ENCODE results near the gene C1orf198.
A peak's percentile ranks its signal among the peaks of the same experiment; 100 is the strongest.

Gene C1orf198

DNA sequence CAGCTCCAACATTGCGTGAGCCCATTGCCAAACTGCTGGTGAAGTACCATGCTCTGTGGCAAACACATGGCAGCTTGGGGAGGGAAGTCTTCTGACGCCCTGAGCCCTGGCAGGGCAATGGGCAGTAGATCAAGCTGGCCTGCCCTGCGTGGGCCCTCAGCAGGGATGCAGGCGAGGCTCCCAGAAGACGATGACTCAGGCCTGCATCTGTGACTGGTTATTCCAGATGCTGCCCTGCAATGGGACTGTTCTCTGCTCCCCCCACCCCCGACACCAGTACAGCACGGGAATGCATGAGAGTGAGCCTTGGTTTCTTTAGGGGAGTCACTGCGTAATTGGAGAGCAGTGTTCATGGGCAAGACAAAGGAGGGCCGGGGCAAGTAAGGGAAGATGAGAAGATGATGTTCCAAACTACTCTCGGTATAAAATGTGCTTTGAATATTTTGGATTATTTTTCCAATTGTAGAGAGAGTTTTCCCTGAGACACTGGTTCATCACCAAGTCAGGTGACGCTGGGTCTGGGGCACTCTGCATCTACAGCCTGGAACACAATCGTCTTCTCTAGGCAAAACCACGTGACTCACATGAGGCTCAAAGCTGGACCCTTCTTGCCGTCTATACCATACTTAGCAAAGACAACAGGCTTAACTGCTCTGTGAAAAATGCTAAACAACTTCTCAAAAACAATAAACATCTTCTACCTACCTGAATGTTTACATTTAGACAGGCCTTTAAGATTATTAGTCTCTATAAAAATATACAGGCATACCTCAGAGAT, 9.0 kb upstream of the C1orf198 start:
- no peak for DNase-seq (ENCODE audit: low spot score)
- TF ChIP-seq, protein P1, sequence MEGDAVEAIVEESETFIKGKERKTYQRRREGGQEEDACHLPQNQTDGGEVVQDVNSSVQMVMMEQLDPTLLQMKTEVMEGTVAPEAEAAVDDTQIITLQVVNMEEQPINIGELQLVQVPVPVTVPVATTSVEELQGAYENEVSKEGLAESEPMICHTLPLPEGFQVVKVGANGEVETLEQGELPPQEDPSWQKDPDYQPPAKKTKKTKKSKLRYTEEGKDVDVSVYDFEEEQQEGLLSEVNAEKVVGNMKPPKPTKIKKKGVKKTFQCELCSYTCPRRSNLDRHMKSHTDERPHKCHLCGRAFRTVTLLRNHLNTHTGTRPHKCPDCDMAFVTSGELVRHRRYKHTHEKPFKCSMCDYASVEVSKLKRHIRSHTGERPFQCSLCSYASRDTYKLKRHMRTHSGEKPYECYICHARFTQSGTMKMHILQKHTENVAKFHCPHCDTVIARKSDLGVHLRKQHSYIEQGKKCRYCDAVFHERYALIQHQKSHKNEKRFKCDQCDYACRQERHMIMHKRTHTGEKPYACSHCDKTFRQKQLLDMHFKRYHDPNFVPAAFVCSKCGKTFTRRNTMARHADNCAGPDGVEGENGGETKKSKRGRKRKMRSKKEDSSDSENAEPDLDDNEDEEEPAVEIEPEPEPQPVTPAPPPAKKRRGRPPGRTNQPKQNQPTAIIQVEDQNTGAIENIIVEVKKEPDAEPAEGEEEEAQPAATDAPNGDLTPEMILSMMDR (IDR thresholded peaks at IDR 0.05; ENCODE audit: extremely low read depth, missing control alignments), result no peak

DNA sequence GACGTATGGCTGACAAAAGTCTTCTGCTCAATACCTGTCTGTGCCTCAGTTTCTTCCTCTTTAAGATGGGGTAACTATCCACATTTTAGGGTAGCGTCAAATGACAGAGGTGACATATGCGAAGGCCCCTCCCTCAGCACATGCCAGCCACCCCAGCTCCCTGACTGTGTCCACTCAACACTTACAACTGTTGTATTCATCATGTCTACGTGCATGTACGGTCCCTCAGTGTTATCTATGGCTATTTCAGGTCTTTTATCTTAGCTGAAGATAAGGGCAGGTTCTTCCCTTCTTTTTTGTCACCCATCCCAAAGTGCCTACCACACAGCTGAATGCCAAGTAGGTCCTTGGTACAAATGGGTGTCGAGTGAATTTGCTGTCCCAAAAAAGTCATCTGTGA, 8.3 kb upstream of the C1orf198 start:
- DNase-seq (ENCODE audit: low spot score), result no peak
- TF ChIP-seq, protein P1 (IDR thresholded peaks at IDR 0.05; ENCODE audit: extremely low read depth, missing control alignments), result no peak

DNA sequence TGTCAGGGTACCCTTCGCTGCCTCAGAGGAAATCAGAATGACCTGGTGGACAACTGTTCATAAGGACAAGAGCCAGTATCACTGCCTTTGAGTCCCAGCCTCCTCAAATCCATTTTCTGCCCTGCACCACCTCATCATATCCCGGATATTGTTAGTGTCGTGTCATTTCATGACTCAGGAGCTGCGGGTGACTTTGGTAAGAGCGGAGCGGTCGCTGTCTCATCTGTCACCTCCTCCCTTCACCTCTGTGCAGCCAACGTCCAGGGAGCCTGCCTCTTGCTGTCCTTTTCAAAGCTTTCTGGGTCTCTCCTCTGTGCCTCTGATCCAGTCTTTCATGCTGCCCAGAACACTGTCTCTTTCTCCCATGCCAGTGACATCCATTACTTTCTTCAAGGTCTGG, 7.0 kb upstream of the C1orf198 start:
- TF ChIP-seq, protein P1 (IDR thresholded peaks at IDR 0.05; ENCODE audit: extremely low read depth, missing control alignments), result no peak

DNA sequence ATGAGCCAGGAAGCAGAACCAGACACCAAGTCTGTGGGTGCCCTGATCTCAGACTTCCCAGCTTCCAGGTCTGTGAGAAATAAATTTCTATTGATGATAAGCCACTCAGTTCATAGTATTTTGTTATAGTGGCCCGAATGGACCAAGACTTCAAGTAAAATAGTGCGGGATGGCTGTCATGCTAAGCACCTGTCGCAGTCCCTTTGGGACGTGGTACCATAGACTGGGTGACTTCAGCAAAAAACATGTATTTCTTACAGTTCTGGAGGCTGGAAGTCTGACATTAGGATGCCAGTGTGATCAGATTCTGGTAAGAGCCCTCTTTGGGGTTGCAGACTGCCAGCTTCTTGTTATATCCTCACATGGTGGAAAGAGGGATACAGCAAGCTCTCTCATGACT, 2.6 kb upstream of the C1orf198 start:
- TF ChIP-seq, protein P1 (IDR thresholded peaks at IDR 0.05; ENCODE audit: extremely low read depth, missing control alignments), result no peak
- DNase-seq (ENCODE audit: low spot score), result no peak

More for the DNA sequence above, 7.0 kb upstream of the C1orf198 start:
- DNase-seq (ENCODE audit: low spot score), result no peak

DNA sequence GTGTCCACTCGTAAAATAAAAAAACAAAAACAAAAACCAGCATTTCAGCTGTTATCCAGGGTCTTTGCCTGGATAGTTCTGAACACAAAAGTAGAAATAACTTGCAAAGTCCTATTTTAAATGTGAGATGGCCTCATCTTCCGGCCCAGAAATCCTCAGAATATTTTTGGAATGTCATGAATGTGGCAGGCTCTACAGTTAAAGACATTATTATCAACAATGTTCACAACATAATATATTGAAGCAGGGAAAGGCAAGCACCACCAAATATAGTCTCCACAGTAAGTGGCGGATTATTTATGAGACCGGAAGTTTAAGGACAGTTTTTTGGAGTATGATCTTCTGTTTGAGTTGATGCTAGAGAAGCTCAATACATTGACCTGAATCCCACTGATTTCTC, 1.2 kb upstream of the C1orf198 start:
- TF ChIP-seq, protein P1 (IDR thresholded peaks at IDR 0.05; ENCODE audit: extremely low read depth, missing control alignments), result no peak
- DNase-seq (ENCODE audit: low spot score), result no peak

DNA sequence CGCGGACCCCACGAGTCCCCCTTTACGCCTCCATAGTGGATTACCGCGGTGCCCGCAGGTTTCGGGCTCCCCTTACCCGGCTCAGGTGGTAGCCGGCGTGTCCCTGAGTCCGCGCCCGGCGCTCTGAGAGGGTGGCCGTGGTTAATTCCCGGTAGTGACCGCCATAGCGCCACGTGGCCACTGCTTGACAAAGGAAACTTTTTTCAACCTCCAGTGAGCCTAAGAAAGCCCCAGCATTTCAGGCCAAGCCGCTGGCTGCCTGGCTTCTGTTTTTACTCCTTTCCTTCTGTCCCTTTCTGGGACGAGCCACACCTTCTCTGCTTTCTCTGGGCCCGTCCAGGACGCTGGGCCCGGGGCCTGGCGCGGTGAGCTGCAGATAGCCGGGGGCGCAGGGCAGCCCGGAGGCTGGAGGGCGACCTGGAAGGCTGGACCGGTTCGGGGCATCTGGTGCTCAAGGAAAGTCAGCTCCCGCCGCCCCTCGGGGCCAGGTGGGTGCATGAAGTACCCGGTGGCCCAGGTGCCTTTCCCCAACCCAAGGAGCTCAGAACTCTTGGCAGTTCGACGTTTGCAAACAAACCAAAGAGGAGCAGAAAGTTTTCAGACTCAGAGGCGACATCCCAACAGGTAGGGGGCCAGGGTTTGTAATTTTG, 540 bp upstream of the C1orf198 start:
- TF ChIP-seq, protein P1 (IDR thresholded peaks at IDR 0.05; ENCODE audit: extremely low read depth, missing control alignments), result no peak
- peak; percentile 62 for DNase-seq (ENCODE audit: low spot score)

DNA sequence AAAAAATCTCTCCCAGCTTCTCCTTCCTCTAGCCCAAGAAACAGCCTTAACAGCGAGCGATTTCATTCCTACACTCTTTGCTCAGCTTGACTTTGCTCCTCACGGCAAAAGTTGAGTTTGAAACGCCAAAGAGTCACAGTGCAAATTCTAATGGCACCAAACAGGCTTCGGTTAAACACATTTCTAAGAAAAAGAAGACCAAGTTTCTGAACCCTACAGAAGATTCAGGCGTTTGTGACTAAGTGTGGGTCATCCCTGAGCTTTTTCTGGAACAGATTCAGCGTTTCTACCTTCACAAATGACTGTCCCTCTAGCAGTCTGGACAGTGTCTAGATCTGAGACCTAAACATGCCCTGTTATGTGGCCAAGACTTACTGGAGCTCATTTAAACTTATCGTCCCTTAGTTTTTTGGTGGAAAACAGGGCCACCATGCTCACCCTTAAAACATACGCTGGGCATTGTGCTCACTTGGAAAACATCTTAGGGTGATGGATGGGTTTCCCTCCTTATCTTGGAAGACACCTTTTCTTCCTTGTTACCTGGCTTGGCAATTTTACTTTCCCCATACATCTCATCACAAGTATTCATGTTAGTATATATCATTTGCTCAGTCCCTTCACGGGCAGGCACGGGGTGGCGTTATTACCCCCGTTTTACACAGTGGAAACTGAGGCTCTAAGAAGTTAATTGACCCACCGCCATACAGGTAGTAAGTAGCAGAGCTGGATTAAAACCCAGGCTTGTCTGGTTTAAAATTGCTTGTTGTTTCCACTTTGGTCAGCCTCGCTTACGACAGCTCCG, 1.0 kb downstream of the C1orf198 start:
- no peak for DNase-seq (ENCODE audit: low spot score)
- TF ChIP-seq, protein P1 (IDR thresholded peaks at IDR 0.05; ENCODE audit: extremely low read depth, missing control alignments), result no peak

All from GM20000 (cell line).